ENCODE data around the gene KCNK7. TPM values are rescaled to one million over a fixed set of nuclear protein-coding genes. Genes with fewer than 3 reads are reported as not detected.

Gene KCNK7
- total RNA-seq, 1 experiment from 2014 or later: 0.69 TPM

DNA sequence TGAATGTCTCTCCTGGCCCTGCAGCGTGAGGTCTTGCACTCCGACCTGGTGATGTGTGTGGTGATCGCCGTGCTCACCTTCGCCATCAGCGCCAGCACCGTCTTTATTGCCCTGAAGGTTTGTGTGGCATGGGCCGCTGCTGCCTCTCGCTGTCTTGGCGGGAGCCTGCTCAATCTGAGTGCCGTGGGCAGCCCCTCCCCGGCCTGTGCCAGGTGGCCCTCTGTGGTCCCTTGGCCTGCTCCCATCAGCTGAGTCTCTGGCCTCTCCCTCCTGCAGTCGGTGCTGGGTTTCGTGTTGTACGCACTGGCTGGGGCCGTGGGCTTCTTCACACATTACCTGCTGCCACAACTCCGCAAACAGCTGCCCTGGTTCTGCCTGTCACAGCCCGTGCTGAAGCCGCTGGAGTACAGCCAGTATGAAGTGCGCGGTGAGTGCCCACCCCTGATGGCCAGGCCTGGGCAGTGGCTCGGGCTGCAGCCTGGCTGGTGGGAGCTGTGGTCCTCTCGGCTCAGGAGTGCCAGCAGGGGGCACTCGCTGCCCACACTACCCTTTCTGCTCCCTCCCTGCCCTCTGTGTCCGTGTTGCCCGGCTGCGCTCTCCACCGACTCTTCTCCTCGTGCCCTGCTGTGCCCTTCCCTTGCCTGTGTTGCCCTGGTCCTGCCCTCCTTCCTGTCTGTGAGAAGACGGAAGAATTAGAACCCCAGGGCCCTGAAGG, 30.2 kb upstream of the KCNK7 start:
- Histone ChIP-seq H3K9me3 (ENCODE audit: control insufficient read depth, insufficient read depth, low read depth, low read length) (no peaks in the 10 kb centered on the region), H3K4me3 (ENCODE audit: low read depth in 2 of 2, low read length in 2 of 2) (no peak overlapping the region), H3K4me1 (ENCODE audit: control insufficient read depth, insufficient read depth, low read length) (no peaks in the 10 kb centered on the region), H3K36me3 (ENCODE audit: control insufficient read depth, insufficient read depth, low read length) (peaks cover 14% of the 10 kb centered on the region), H3K27ac (ENCODE audit: low read length) (no peak overlapping the region), H3K27me3 (ENCODE audit: control insufficient read depth, insufficient read depth, low read length) (no peaks in the 10 kb centered on the region)
- TF ChIP-seq POLR2AphosphoS5 (IDR thresholded peaks at IDR 0.05; ENCODE audit: low read depth, low read length): 0 out of 2 replicates have a peak, but pooled peaks have one; percentile 2
- TF ChIP-seq, protein P1, sequence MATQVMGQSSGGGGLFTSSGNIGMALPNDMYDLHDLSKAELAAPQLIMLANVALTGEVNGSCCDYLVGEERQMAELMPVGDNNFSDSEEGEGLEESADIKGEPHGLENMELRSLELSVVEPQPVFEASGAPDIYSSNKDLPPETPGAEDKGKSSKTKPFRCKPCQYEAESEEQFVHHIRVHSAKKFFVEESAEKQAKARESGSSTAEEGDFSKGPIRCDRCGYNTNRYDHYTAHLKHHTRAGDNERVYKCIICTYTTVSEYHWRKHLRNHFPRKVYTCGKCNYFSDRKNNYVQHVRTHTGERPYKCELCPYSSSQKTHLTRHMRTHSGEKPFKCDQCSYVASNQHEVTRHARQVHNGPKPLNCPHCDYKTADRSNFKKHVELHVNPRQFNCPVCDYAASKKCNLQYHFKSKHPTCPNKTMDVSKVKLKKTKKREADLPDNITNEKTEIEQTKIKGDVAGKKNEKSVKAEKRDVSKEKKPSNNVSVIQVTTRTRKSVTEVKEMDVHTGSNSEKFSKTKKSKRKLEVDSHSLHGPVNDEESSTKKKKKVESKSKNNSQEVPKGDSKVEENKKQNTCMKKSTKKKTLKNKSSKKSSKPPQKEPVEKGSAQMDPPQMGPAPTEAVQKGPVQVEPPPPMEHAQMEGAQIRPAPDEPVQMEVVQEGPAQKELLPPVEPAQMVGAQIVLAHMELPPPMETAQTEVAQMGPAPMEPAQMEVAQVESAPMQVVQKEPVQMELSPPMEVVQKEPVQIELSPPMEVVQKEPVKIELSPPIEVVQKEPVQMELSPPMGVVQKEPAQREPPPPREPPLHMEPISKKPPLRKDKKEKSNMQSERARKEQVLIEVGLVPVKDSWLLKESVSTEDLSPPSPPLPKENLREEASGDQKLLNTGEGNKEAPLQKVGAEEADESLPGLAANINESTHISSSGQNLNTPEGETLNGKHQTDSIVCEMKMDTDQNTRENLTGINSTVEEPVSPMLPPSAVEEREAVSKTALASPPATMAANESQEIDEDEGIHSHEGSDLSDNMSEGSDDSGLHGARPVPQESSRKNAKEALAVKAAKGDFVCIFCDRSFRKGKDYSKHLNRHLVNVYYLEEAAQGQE (IDR thresholded peaks at IDR 0.05; ENCODE audit: insufficient read depth in 1 of 2, low read depth in 2 of 2, low read length in 1 of 2): no peak
- in situ Hi-C loops (cut with HindIII; ENCODE audit: low pct_unique_long_range_greater_than_20kb, low sequenced_read_pairs) (no loop called here), intact Hi-C loops (cut with micrococcal nuclease; ENCODE audit: unreplicated experiment) (no loop called here)
- DNase-seq (ENCODE audit: low read depth, low spot score) (no peak), ATAC-seq (peak; percentile 80)
- ChIA-PET POLR2A (no interaction called here), CTCF (interaction anchor here (0.6 to 1.1 kb wide), 2 partner anchors 38 to 54 kb away, joined by 3 read pairs; no protein-coding TSS in a partner anchor)
- no TSS peak for BruUV-seq (replicated peaks)

DNA sequence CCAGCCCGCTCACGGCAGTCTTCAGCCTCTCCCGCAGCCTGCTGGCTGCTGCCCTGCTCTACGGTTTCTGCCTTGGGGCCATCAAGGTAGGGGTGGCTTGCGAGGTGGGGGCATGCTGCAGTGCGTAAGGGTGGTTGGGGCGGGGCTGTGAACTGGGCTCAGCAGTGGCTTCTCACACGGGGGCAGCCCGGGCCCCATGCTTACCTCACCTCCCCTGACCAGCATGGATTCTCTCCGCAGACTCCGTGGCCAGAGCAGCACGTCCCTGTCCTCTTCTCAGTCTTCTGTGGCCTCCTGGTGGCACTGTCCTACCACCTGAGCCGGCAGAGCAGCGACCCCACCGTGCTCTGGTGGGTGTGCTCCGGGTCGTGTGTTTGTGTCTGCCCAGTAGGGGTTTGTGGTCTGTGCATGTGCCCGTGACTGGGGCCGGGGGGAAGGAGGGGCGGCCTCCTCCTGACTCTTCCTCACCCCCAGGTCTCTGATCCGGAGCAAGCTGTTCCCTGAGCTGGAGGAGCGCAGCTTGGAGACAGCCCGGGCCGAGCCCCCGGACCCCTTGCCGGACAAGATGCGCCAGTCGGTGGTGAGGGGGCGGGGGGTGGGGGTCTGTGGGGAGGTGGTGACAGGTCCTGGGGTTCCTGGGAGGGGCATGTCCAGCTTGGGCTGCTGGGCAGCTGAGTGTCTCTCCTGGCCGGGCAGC, 29.5 kb upstream of the KCNK7 start:
- ChIA-PET CTCF (interaction anchor here (1.1 kb wide), 1 partner anchor 38 kb away, joined by 3 read pairs; no protein-coding TSS in a partner anchor), POLR2A (no interaction called here)
- Histone ChIP-seq H3K27ac (ENCODE audit: low read length) (no peak overlapping the region), H3K4me3 (ENCODE audit: low read depth in 2 of 2, low read length in 2 of 2) (no peak overlapping the region), H3K36me3 (ENCODE audit: control insufficient read depth, insufficient read depth, low read length) (peaks cover 18% of the 10 kb centered on the region; the same call in 1 of the 2 replicates), H3K4me1 (ENCODE audit: control insufficient read depth, insufficient read depth, low read length) (no peaks in the 10 kb centered on the region), H3K9me3 (ENCODE audit: control insufficient read depth, insufficient read depth, low read depth, low read length) (no peaks in the 10 kb centered on the region), H3K27me3 (ENCODE audit: control insufficient read depth, insufficient read depth, low read length) (no peaks in the 10 kb centered on the region)
- in situ Hi-C loops (cut with HindIII; ENCODE audit: low pct_unique_long_range_greater_than_20kb, low sequenced_read_pairs): no loop called here
- BruUV-seq (replicated peaks): no TSS peak
- DNase-seq (ENCODE audit: low read depth, low spot score) (no peak), ATAC-seq (0 out of 2 replicates have a peak, but pooled peaks have one; percentile 9)
- intact Hi-C loops (cut with micrococcal nuclease; ENCODE audit: unreplicated experiment): no loop called here
- TF ChIP-seq, protein P2, sequence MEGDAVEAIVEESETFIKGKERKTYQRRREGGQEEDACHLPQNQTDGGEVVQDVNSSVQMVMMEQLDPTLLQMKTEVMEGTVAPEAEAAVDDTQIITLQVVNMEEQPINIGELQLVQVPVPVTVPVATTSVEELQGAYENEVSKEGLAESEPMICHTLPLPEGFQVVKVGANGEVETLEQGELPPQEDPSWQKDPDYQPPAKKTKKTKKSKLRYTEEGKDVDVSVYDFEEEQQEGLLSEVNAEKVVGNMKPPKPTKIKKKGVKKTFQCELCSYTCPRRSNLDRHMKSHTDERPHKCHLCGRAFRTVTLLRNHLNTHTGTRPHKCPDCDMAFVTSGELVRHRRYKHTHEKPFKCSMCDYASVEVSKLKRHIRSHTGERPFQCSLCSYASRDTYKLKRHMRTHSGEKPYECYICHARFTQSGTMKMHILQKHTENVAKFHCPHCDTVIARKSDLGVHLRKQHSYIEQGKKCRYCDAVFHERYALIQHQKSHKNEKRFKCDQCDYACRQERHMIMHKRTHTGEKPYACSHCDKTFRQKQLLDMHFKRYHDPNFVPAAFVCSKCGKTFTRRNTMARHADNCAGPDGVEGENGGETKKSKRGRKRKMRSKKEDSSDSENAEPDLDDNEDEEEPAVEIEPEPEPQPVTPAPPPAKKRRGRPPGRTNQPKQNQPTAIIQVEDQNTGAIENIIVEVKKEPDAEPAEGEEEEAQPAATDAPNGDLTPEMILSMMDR (IDR thresholded peaks at IDR 0.05): no peak
- TF ChIP-seq SIN3A (IDR thresholded peaks at IDR 0.05; ENCODE audit: borderline replicate concordance, insufficient read depth, low read depth, low read length) (no peak), POLR2AphosphoS5 (IDR thresholded peaks at IDR 0.05; ENCODE audit: low read depth, low read length) (peak; percentile 12; the same call in 1 of the 2 replicates)

All from Panc1 (cell line).